Osteoblast (primary cell): ENCODE measurements around the gene PLEKHO1. TPM values are rescaled to one million over a fixed set of nuclear protein-coding genes. Genes with fewer than 3 reads are reported as not detected.

Experiments
- DNase-seq: peaks from one replicate; pipeline ENCODE4 v3.0.0; 2011; ENCODE audit warnings: low spot score, mixed read lengths; ENCODE audit not compliant: insufficient read length; ENCODE audit errors: missing footprints
- H2AFZ ChIP-seq: 2 replicates; pipeline ENCODE4 v1.6.0; 2011; ENCODE audit warnings: mild to moderate bottlenecking, low read length
- H3K27ac ChIP-seq: 2 replicates; pipeline ENCODE4 v1.5.1; 2011; ENCODE audit warnings: mild to moderate bottlenecking, low read depth, low read length, moderate library complexity
- H3K27me3 ChIP-seq: 2 replicates; pipeline ENCODE4 v1.6.0; 2012; ENCODE audit warnings: mild to moderate bottlenecking, control low read depth, inconsistent platforms, low read length, moderate library complexity; ENCODE audit not compliant: insufficient read depth
- H3K36me3 ChIP-seq: 2 replicates; pipeline ENCODE4 v1.5.1; 2011; ENCODE audit warnings: mild to moderate bottlenecking, low read length, control low read depth, moderate library complexity; ENCODE audit not compliant: insufficient read depth
- H3K4me1 ChIP-seq: 2 replicates; pipeline ENCODE4 v1.5.1; 2011; ENCODE audit warnings: mild to moderate bottlenecking, low read length, control low read depth, moderate library complexity; ENCODE audit not compliant: insufficient read depth
- H3K4me2 ChIP-seq: 2 replicates; pipeline ENCODE4 v1.6.0; 2011; ENCODE audit warnings: mild to moderate bottlenecking, low read length; ENCODE audit not compliant: insufficient read depth
- H3K4me3 ChIP-seq: fragments of 200-600 bp; sonication (generic); 3 replicates; pipeline ENCODE4 v1.5.1; 2012; ENCODE audit warnings: mild to moderate bottlenecking, low read length, inconsistent platforms; ENCODE audit not compliant: insufficient read depth
- H3K79me2 ChIP-seq: 2 replicates; pipeline ENCODE4 v1.6.0; 2012; ENCODE audit warnings: mild to moderate bottlenecking, low read length, control low read depth, inconsistent platforms; ENCODE audit not compliant: insufficient read depth
- H3K9me3 ChIP-seq: 2 replicates; pipeline ENCODE4 v1.5.1; 2011; ENCODE audit warnings: low read depth, low read length, control low read depth
- H4K20me1 ChIP-seq: 2 replicates; pipeline ENCODE4 v1.6.0; 2012; ENCODE audit warnings: mild to moderate bottlenecking, low read length, control low read depth; ENCODE audit not compliant: insufficient read depth
- total RNA-seq: library from RNA; depleted of rRNA; stranded (reverse); fragments of >200 nt; gene quantifications from 2 replicates; pipeline ENCODE4 v1.2.3, GENCODE V29; 2012
- TF ChIP-seq, protein P1 (sequence below): IDR thresholded peaks from 2 replicates; pipeline ENCODE4 v1.5.1; 2011; ENCODE audit warnings: mild to moderate bottlenecking, low read depth, low read length, moderate library complexity; ENCODE audit errors: extremely low read depth

The PLEKHO1 gene
- total RNA-seq, 1 donor, result 74.2 TPM

DNA sequence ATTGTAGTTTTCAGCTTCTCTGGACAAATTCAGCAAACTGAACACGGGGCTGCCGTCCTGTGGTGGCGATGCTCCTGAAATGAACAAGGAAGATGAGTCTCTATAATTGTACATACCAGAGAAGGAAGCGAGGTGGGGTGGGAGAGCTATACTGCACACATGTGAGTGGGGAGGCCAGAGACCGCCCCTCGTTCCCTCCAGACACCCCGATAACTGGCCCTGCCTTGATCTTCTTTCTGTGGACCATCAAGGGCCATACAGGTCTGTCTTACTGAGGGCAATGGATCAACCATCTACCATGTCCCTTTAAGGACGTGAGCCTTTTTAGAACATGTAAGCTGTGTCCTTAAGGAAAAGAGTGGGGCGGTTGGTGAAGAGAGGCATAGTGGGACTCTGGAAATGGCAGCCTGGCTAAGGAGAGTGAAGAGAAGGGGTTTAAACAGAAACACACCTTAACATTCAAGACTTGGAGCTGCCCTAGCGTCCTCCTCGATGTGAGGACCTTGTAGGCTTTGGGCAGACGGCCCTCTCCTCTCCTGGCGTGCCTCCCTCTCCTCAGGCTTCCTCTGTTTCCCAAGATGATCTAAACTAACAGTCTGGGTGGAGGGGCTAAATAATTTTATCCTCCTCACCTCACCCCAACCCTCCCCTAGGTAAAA, 5.8 kb downstream of the PLEKHO1 start:
- Histone ChIP-seq H3K27me3 (no peaks in the 10 kb centered on the region), H4K20me1 (peaks cover 5% of the 10 kb centered on the region), H3K27ac (peak overlapping the region; percentile 7), H2AFZ (no peak overlapping the region), H3K9me3 (no peaks in the 10 kb centered on the region), H3K4me1 (peaks cover 39% of the 10 kb centered on the region), H3K4me3 (no peak overlapping the region), H3K79me2 (peaks cover 51% of the 10 kb centered on the region), H3K36me3 (peaks cover 78% of the 10 kb centered on the region), H3K4me2 (no peak overlapping the region)
- TF ChIP-seq, protein P1, sequence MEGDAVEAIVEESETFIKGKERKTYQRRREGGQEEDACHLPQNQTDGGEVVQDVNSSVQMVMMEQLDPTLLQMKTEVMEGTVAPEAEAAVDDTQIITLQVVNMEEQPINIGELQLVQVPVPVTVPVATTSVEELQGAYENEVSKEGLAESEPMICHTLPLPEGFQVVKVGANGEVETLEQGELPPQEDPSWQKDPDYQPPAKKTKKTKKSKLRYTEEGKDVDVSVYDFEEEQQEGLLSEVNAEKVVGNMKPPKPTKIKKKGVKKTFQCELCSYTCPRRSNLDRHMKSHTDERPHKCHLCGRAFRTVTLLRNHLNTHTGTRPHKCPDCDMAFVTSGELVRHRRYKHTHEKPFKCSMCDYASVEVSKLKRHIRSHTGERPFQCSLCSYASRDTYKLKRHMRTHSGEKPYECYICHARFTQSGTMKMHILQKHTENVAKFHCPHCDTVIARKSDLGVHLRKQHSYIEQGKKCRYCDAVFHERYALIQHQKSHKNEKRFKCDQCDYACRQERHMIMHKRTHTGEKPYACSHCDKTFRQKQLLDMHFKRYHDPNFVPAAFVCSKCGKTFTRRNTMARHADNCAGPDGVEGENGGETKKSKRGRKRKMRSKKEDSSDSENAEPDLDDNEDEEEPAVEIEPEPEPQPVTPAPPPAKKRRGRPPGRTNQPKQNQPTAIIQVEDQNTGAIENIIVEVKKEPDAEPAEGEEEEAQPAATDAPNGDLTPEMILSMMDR, result no peak
- DNase-seq, result no peak

DNA sequence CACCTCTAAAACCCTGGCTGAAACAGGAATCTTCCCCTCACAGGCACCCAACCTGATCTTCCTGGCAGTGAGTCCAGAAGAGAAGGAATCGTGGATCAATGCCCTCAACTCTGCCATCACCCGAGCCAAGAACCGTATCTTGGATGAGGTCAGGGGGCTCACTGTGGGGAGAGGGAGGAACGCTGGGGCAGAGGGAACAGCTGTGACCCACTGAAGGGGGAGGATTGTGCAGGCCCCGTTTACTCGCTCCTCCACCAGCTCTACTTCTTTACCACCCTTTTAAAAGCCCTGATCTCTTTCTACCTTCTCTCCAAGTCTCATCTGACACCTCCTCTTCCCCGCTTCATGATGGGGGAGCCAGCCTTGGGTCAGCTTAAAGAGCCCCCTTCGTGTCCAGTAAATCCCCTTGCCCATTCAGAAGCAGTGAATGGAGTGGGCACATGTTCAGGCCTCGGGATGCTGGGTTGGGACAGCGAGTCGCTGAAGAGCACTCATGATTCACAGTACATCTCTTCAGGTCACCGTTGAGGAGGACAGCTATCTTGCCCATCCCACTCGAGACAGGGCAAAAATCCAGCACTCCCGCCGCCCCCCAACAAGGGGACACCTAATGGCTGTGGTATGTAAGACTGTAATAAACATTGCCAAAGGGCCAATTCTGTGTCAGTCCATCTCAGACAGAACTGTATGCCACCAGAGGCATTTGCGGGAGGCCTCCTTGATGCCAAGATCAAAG, 7.3 kb downstream of the PLEKHO1 start:
- H3K79me2 ChIP-seq, result peaks cover 36% of the 10 kb centered on the region
- H3K9me3 ChIP-seq, result no peaks in the 10 kb centered on the region
- H4K20me1 ChIP-seq, result peaks cover 5% of the 10 kb centered on the region
- H3K4me1 ChIP-seq, result peaks cover 37% of the 10 kb centered on the region
- peaks cover 77% of the 10 kb centered on the region for H3K36me3 ChIP-seq
- peak; percentile 84 for DNase-seq
- H3K27ac ChIP-seq, result peak overlapping the region; percentile 35
- TF ChIP-seq, protein P1, result no peak
- H3K4me3 ChIP-seq, result no peak overlapping the region
- no peaks in the 10 kb centered on the region for H3K27me3 ChIP-seq
- H2AFZ ChIP-seq, result no peak overlapping the region
- no peak overlapping the region for H3K4me2 ChIP-seq

GRCh38 chr1:150159550-150159949, 9.8 kb downstream of the PLEKHO1 start:
- no peak overlapping the region for H3K4me2 ChIP-seq
- H3K27me3 ChIP-seq, result no peaks in the 10 kb centered on the region
- H2AFZ ChIP-seq, result no peak overlapping the region
- no peaks in the 10 kb centered on the region for H3K9me3 ChIP-seq
- TF ChIP-seq, protein P1, result no peak
- H3K27ac ChIP-seq, result no peak overlapping the region
- peaks cover 60% of the 10 kb centered on the region for H3K36me3 ChIP-seq
- peak; percentile 50 for DNase-seq
- no peak overlapping the region for H3K4me3 ChIP-seq
- H3K79me2 ChIP-seq, result peaks cover 13% of the 10 kb centered on the region
- H3K4me1 ChIP-seq, result peaks cover 38% of the 10 kb centered on the region
- peaks cover 4% of the 10 kb centered on the region for H4K20me1 ChIP-seq

DNA sequence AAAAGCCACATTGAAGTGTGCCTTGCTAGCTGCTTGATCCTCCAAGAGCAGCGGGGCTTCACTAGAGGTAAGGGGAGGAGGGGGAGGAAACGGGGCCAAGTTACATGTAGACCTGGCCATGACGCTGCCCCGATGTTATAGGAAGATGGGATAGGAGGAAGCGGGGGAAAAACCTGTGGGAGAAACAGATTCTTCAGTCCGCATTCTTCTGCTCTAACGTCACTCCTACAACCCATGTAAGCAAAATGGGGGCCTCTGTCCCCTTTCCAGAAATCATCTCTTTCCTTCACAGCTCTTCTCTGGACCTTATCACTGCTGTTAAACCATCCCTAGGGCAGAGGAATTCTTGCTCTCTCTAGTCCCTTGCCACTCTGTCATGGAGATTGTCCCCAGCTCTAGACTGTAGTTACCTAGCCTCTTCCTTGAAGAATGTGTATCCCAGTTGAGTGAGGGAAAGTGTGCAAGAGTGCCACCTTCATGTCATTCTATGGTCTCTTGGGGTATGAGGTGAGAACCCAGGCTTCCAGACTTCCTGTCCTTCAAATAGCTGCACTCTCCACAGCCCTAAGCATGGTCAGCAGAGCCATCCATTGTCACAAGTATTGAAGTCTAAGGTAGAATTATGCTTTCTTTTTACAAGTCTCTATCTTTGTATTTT, 11.4 kb downstream of the PLEKHO1 start:
- Histone ChIP-seq H3K27me3 (no peaks in the 10 kb centered on the region), H3K27ac (no peak overlapping the region), H4K20me1 (no peaks in the 10 kb centered on the region), H3K4me1 (peaks cover 38% of the 10 kb centered on the region), H3K4me3 (no peak overlapping the region), H3K36me3 (peaks cover 45% of the 10 kb centered on the region), H3K79me2 (no peaks in the 10 kb centered on the region), H3K4me2 (no peak overlapping the region), H2AFZ (no peak overlapping the region), H3K9me3 (no peaks in the 10 kb centered on the region)
- DNase-seq, result no peak
- TF ChIP-seq, protein P1, result no peak
